Measurements from ENCODE around the gene ZNF546. TPM values are rescaled to one million over a fixed set of nuclear protein-coding genes. Genes with fewer than 3 reads are reported as not detected.

The ZNF546 gene
- total RNA-seq, 1 experiment from 2014 or later, result 3.6 TPM

DNA sequence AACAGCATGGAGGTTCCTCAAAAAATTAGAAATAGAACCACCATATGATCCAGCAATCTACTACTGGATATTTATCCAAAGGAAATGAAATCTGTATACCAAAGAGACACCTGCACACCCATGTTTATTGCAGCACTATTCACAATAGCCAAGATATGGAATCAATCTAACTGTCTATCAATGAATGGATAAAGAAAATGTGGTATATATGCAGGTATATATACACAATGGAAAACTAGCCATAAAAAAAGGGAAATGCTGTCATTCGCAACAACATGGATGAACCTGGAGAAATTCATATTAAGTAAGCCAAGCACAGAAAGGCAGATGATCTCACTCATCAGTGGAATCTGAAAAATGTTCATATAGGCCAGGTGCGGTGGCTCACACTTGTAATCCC, 56.6 kb downstream of the ZNF546 start:
- POLR2A ChIA-PET (ENCODE audit: unreplicated experiment), result no interaction called here
- no TSS peak for BruUV-seq (replicated peaks)
- CTCF ChIA-PET, result no interaction called here
- peaks cover 7% of the 10 kb centered on the region; the same call in 1 of the 2 replicates for H3K79me2 ChIP-seq (ENCODE audit: low read depth)
- H3F3A ChIP-seq (ENCODE audit: insufficient read depth, low read depth), result no peaks in the 10 kb centered on the region
- H4K20me1 ChIP-seq (ENCODE audit: insufficient read depth), result no peaks in the 10 kb centered on the region
- peaks cover 23% of the 10 kb centered on the region for H3K9me3 ChIP-seq (ENCODE audit: insufficient read depth, low read depth)
- no peak overlapping the region for H3K27ac ChIP-seq
- intact Hi-C loops (cut with micrococcal nuclease; ENCODE audit: unreplicated experiment), result no loop called here
- TF ChIP-seq, protein P1, sequence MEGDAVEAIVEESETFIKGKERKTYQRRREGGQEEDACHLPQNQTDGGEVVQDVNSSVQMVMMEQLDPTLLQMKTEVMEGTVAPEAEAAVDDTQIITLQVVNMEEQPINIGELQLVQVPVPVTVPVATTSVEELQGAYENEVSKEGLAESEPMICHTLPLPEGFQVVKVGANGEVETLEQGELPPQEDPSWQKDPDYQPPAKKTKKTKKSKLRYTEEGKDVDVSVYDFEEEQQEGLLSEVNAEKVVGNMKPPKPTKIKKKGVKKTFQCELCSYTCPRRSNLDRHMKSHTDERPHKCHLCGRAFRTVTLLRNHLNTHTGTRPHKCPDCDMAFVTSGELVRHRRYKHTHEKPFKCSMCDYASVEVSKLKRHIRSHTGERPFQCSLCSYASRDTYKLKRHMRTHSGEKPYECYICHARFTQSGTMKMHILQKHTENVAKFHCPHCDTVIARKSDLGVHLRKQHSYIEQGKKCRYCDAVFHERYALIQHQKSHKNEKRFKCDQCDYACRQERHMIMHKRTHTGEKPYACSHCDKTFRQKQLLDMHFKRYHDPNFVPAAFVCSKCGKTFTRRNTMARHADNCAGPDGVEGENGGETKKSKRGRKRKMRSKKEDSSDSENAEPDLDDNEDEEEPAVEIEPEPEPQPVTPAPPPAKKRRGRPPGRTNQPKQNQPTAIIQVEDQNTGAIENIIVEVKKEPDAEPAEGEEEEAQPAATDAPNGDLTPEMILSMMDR (conservative IDR thresholded peaks at IDR 0.05), result no peak
- no peak for TF ChIP-seq EZH2 (IDR thresholded peaks at IDR 0.05; ENCODE audit: low read depth)
- no peaks in the 10 kb centered on the region for H3K9me2 ChIP-seq (ENCODE audit: insufficient read depth)
- no peak overlapping the region for H3K4me2 ChIP-seq
- no peak for DNase-seq
- no peak overlapping the region for H3K4me3 ChIP-seq
- H2AFZ ChIP-seq, result no peak overlapping the region
- no peaks in the 10 kb centered on the region for H3K27me3 ChIP-seq (ENCODE audit: insufficient read depth, low read depth)
- H3K4me1 ChIP-seq (replicated peaks; ENCODE audit: insufficient read depth), result no peaks in the 10 kb centered on the region; the same call in 1 of the 2 replicates
- peaks cover 3% of the 10 kb centered on the region; the same call in 1 of the 2 replicates for H3K36me3 ChIP-seq (ENCODE audit: low read depth)

DNA sequence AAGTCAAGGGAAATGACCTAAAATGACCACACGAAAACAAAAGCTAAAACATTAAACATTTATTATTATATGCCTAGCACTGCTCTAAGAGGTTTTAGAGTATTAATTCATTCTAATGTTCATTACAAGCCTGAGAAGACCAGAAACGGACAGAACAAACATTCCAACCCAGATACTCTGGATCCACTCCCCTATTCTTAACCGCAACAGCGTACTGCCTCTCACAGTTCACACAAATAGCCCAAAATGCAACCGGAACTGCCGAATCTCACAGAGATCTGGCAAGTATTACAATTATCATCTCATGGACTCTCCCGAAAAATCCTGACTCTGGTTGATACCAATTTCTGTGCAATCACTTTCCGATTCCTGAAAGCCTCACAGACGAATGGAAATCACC, 57.8 kb downstream of the ZNF546 start:
- BruUV-seq (replicated peaks), result no TSS peak

DNA sequence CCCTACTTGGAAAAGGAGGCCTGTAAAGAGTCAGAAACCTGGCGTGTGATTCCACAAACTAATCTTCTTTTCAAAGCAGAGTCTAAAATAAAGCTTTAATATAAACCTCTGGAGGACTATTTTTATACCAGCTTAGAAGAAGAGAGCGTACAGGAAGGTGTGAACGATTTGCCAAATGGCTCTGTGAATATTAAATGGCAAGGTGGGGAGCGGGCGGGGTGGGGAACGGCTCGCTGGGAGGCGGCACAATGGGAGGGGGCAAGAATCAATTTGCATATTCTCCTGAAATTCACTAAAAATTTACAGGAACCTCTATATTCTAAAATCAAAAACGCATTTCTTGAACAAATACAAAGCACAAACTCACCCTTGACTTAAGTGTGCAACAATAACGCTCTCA, 58.2 kb downstream of the ZNF546 start:
- CTCF ChIA-PET, result no interaction called here
- H3K36me3 ChIP-seq (ENCODE audit: low read depth), result peaks cover 3% of the 10 kb centered on the region; the same call in 1 of the 2 replicates
- DNase-seq, result no peak
- H3K4me2 ChIP-seq, result peak overlapping the region; percentile 85
- no peaks in the 10 kb centered on the region; the same call in 1 of the 2 replicates for H3K4me1 ChIP-seq (replicated peaks; ENCODE audit: insufficient read depth)
- no peaks in the 10 kb centered on the region for H3K27me3 ChIP-seq (ENCODE audit: insufficient read depth, low read depth)
- TF ChIP-seq, protein P1 (conservative IDR thresholded peaks at IDR 0.05), result no peak
- no TSS peak for BruUV-seq (replicated peaks)
- H3K27ac ChIP-seq, result no peak overlapping the region
- H3K4me3 ChIP-seq, result peak overlapping the region; percentile 77
- peaks cover 32% of the 10 kb centered on the region for H3K9me3 ChIP-seq (ENCODE audit: insufficient read depth, low read depth)
- H3F3A ChIP-seq (ENCODE audit: insufficient read depth, low read depth), result no peaks in the 10 kb centered on the region
- H3K79me2 ChIP-seq (ENCODE audit: low read depth), result peaks cover 7% of the 10 kb centered on the region; the same call in 1 of the 2 replicates
- H3K9me2 ChIP-seq (ENCODE audit: insufficient read depth), result no peaks in the 10 kb centered on the region
- no peaks in the 10 kb centered on the region for H4K20me1 ChIP-seq (ENCODE audit: insufficient read depth)
- POLR2A ChIA-PET (ENCODE audit: unreplicated experiment), result no interaction called here
- intact Hi-C loops (cut with micrococcal nuclease; ENCODE audit: unreplicated experiment), result no loop called here
- peak overlapping the region; percentile 96 for H2AFZ ChIP-seq

More for the DNA sequence above, 57.8 kb downstream of the ZNF546 start:
- peaks cover 7% of the 10 kb centered on the region; the same call in 1 of the 2 replicates for H3K79me2 ChIP-seq (ENCODE audit: low read depth)
- no peak overlapping the region for H2AFZ ChIP-seq
- CTCF ChIA-PET, result no interaction called here
- peak overlapping the region; percentile 85; the same call in 1 of the 2 replicates for H3K4me2 ChIP-seq
- H3K36me3 ChIP-seq (ENCODE audit: low read depth), result peaks cover 3% of the 10 kb centered on the region; the same call in 1 of the 2 replicates
- H3K9me2 ChIP-seq (ENCODE audit: insufficient read depth), result no peaks in the 10 kb centered on the region
- DNase-seq, result no peak
- TF ChIP-seq, protein P1 (conservative IDR thresholded peaks at IDR 0.05), result no peak
- TF ChIP-seq EZH2 (IDR thresholded peaks at IDR 0.05; ENCODE audit: low read depth), result no peak
- H4K20me1 ChIP-seq (ENCODE audit: insufficient read depth), result no peaks in the 10 kb centered on the region
- no peak overlapping the region; the same call in 1 of the 2 replicates for H3K4me3 ChIP-seq
- intact Hi-C loops (cut with micrococcal nuclease; ENCODE audit: unreplicated experiment), result no loop called here
- H3K4me1 ChIP-seq (replicated peaks; ENCODE audit: insufficient read depth), result no peaks in the 10 kb centered on the region; the same call in 1 of the 2 replicates
- H3K9me3 ChIP-seq (ENCODE audit: insufficient read depth, low read depth), result peaks cover 28% of the 10 kb centered on the region
- POLR2A ChIA-PET (ENCODE audit: unreplicated experiment), result no interaction called here
- no peaks in the 10 kb centered on the region for H3F3A ChIP-seq (ENCODE audit: insufficient read depth, low read depth)
- H3K27me3 ChIP-seq (ENCODE audit: insufficient read depth, low read depth), result no peaks in the 10 kb centered on the region
- no peak overlapping the region for H3K27ac ChIP-seq
